ENCODE measurements around the gene DLG5. TPM values are rescaled to one million over a fixed set of nuclear protein-coding genes. Genes with fewer than 3 reads are reported as not detected.
A peak's percentile ranks its signal among the peaks of the same experiment; 100 is the strongest.

DLG5 gene
- polyA plus RNA-seq, 4 donors, result 7.8 to 35.9 (median 11.4) TPM

GRCh38 chr10:77889277-77889903 is 37.2 kb downstream of the DLG5 start:
- Histone ChIP-seq H3K4me3 (ENCODE audit: low read depth in 1 of 3, low read length in 3 of 3) (no peak overlapping the region), H3K27ac (ENCODE audit: low read depth in 1 of 3, low read length in 2 of 3) (peak overlapping the region in 1 of 3 donors; percentile 50), H3K36me3 (ENCODE audit: control insufficient read depth in 3 of 3, insufficient read depth in 2 of 3, low read depth in 1 of 3, low read length in 3 of 3) (peaks cover 0 to 24% (median 0%) of the 10 kb centered on the region in 3 donors), H3K9me3 (ENCODE audit: control insufficient read depth in 2 of 2, insufficient read depth in 1 of 2, low read depth in 1 of 2, low read length in 1 of 2) (no peaks in the 10 kb centered on the region), H3K27me3 (ENCODE audit: control insufficient read depth in 3 of 3, insufficient read depth in 3 of 3, low read length in 3 of 3) (no peaks in the 10 kb centered on the region), H3K4me1 (ENCODE audit: control insufficient read depth in 3 of 3, insufficient read depth in 2 of 3, low read depth in 1 of 3, low read length in 2 of 3) (peaks cover 5 to 36% (median 7%) of the 10 kb centered on the region in 3 donors)
- WGBS, 3 donors, result 23 to 60% (median 40%) methylated on average over 8 of the region's 8 CpGs
- FAIRE-seq, result no peak
- DNase-seq, result peak; percentile 71 to 86

GRCh38 chr10:77888356-77888703 is 38.2 kb downstream of the DLG5 start:
- Histone ChIP-seq H3K9me3 (ENCODE audit: control insufficient read depth in 2 of 2, insufficient read depth in 1 of 2, low read depth in 1 of 2, low read length in 1 of 2) (no peaks in the 10 kb centered on the region), H3K4me1 (ENCODE audit: control insufficient read depth in 3 of 3, insufficient read depth in 2 of 3, low read depth in 1 of 3, low read length in 2 of 3) (peaks cover 5 to 36% (median 7%) of the 10 kb centered on the region in 3 donors), H3K4me3 (ENCODE audit: low read depth in 1 of 3, low read length in 3 of 3) (no peak overlapping the region), H3K27ac (ENCODE audit: low read depth in 1 of 3, low read length in 2 of 3) (peak overlapping the region in 1 of 3 donors; percentile 66), H3K27me3 (ENCODE audit: control insufficient read depth in 3 of 3, insufficient read depth in 3 of 3, low read length in 3 of 3) (no peaks in the 10 kb centered on the region), H3K36me3 (ENCODE audit: control insufficient read depth in 3 of 3, insufficient read depth in 2 of 3, low read depth in 1 of 3, low read length in 3 of 3) (peaks cover 0 to 16% (median 0%) of the 10 kb centered on the region in 3 donors)
- DNase-seq (no peak), FAIRE-seq (no peak)
- WGBS, 3 donors, result 60 to 67% (median 62%) methylated on average over 7 of the region's 7 CpGs

- H3K36me3 ChIP-seq (ENCODE audit: control insufficient read depth in 3 of 3, insufficient read depth in 2 of 3, low read depth in 1 of 3, low read length in 3 of 3), result peaks cover 0 to 14% (median 0%) of the 10 kb centered on the region in 3 donors
- FAIRE-seq, result no peak
- no peaks in the 10 kb centered on the region for H3K27me3 ChIP-seq (ENCODE audit: control insufficient read depth in 3 of 3, insufficient read depth in 3 of 3, low read length in 3 of 3)
- no peak overlapping the region for H3K4me3 ChIP-seq (ENCODE audit: low read depth in 1 of 3, low read length in 3 of 3)
- peak overlapping the region in 2 of 3 donors; percentile 35 to 66 for H3K27ac ChIP-seq (ENCODE audit: low read depth in 1 of 3, low read length in 2 of 3)
- peak; percentile 40 to 61 for DNase-seq
- peaks cover 5 to 36% (median 7%) of the 10 kb centered on the region in 3 donors for H3K4me1 ChIP-seq (ENCODE audit: control insufficient read depth in 3 of 3, insufficient read depth in 2 of 3, low read depth in 1 of 3, low read length in 2 of 3)
- WGBS, 3 donors, result 24 to 36% (median 33%) methylated on average over 11 of the region's 11 CpGs
- H3K9me3 ChIP-seq (ENCODE audit: control insufficient read depth in 2 of 2, insufficient read depth in 1 of 2, low read depth in 1 of 2, low read length in 1 of 2), result no peaks in the 10 kb centered on the region
Measured at GRCh38 chr10:77887631-77888355, 38.8 kb downstream of the DLG5 start.

- no peaks in the 10 kb centered on the region for H3K9me3 ChIP-seq (ENCODE audit: control insufficient read depth in 2 of 2, insufficient read depth in 1 of 2, low read depth in 1 of 2, low read length in 1 of 2)
- H3K27me3 ChIP-seq (ENCODE audit: control insufficient read depth in 3 of 3, insufficient read depth in 3 of 3, low read length in 3 of 3), result no peaks in the 10 kb centered on the region
- H3K4me1 ChIP-seq (ENCODE audit: control insufficient read depth in 3 of 3, insufficient read depth in 2 of 3, low read depth in 1 of 3, low read length in 2 of 3), result peaks cover 5 to 36% (median 7%) of the 10 kb centered on the region in 3 donors
- FAIRE-seq (no peak), DNase-seq (peak in 1 of 2 donors; percentile 57)
- peaks cover 0 to 15% (median 0%) of the 10 kb centered on the region in 3 donors for H3K36me3 ChIP-seq (ENCODE audit: control insufficient read depth in 3 of 3, insufficient read depth in 2 of 3, low read depth in 1 of 3, low read length in 3 of 3)
- peak overlapping the region in 2 of 3 donors; percentile 15 to 40 for H3K27ac ChIP-seq (ENCODE audit: low read depth in 1 of 3, low read length in 2 of 3)
- WGBS, 3 donors, result 71 to 82% (median 80%) methylated on average over 4 of the region's 4 CpGs
- H3K4me3 ChIP-seq (ENCODE audit: low read depth in 1 of 3, low read length in 3 of 3), result no peak overlapping the region
Measured at GRCh38 chr10:77886795-77887355, 39.7 kb downstream of the DLG5 start.

GRCh38 chr10:77884181-77884580 is 42.4 kb downstream of the DLG5 start:
- Histone ChIP-seq H3K4me1 (ENCODE audit: control insufficient read depth in 3 of 3, insufficient read depth in 2 of 3, low read depth in 1 of 3, low read length in 2 of 3) (peaks cover 5 to 21% (median 6%) of the 10 kb centered on the region in 3 donors), H3K36me3 (ENCODE audit: control insufficient read depth in 3 of 3, insufficient read depth in 2 of 3, low read depth in 1 of 3, low read length in 3 of 3) (peaks cover 0 to 23% (median 0%) of the 10 kb centered on the region in 3 donors), H3K4me3 (ENCODE audit: low read depth in 1 of 3, low read length in 3 of 3) (no peak overlapping the region), H3K9me3 (ENCODE audit: control insufficient read depth in 2 of 2, insufficient read depth in 1 of 2, low read depth in 1 of 2, low read length in 1 of 2) (no peaks in the 10 kb centered on the region), H3K27ac (ENCODE audit: low read depth in 1 of 3, low read length in 2 of 3) (no peak overlapping the region), H3K27me3 (ENCODE audit: control insufficient read depth in 3 of 3, insufficient read depth in 3 of 3, low read length in 3 of 3) (no peaks in the 10 kb centered on the region)
- 89 to 94% (median 91%) methylated on average over 7 of the region's 7 CpGs for WGBS, 3 donors
- DNase-seq (no peak), FAIRE-seq (no peak)

- WGBS, 3 donors, result 68 to 84% (median 71%) methylated on average over 4 of the region's 4 CpGs
- H3K9me3 ChIP-seq (ENCODE audit: control insufficient read depth in 2 of 2, insufficient read depth in 1 of 2, low read depth in 1 of 2, low read length in 1 of 2), result no peaks in the 10 kb centered on the region
- no peak overlapping the region for H3K4me3 ChIP-seq (ENCODE audit: low read depth in 1 of 3, low read length in 3 of 3)
- peak in 1 of 2 donors; percentile 37 for DNase-seq
- peaks cover 0 to 40% (median 0%) of the 10 kb centered on the region in 3 donors for H3K36me3 ChIP-seq (ENCODE audit: control insufficient read depth in 3 of 3, insufficient read depth in 2 of 3, low read depth in 1 of 3, low read length in 3 of 3)
- peaks cover 0 to 12% (median 0%) of the 10 kb centered on the region in 3 donors for H3K4me1 ChIP-seq (ENCODE audit: control insufficient read depth in 3 of 3, insufficient read depth in 2 of 3, low read depth in 1 of 3, low read length in 2 of 3)
- no peaks in the 10 kb centered on the region for H3K27me3 ChIP-seq (ENCODE audit: control insufficient read depth in 3 of 3, insufficient read depth in 3 of 3, low read length in 3 of 3)
- H3K27ac ChIP-seq (ENCODE audit: low read depth in 1 of 3, low read length in 2 of 3), result no peak overlapping the region
- FAIRE-seq, result no peak
Measured at GRCh38 chr10:77881636-77882035, 44.9 kb downstream of the DLG5 start.

GRCh38 chr10:77881222-77881621 is 45.3 kb downstream of the DLG5 start:
- DNase-seq, result no peak
- no peak overlapping the region for H3K4me3 ChIP-seq (ENCODE audit: low read depth in 1 of 3, low read length in 3 of 3)
- peaks cover 0 to 40% (median 0%) of the 10 kb centered on the region in 3 donors for H3K36me3 ChIP-seq (ENCODE audit: control insufficient read depth in 3 of 3, insufficient read depth in 2 of 3, low read depth in 1 of 3, low read length in 3 of 3)
- WGBS, 3 donors, result 85 to 90% (median 89%) methylated on average over 3 of the region's 3 CpGs
- H3K27ac ChIP-seq (ENCODE audit: low read depth in 1 of 3, low read length in 2 of 3), result no peak overlapping the region
- FAIRE-seq, result no peak
- peaks cover 0 to 12% (median 0%) of the 10 kb centered on the region in 3 donors for H3K4me1 ChIP-seq (ENCODE audit: control insufficient read depth in 3 of 3, insufficient read depth in 2 of 3, low read depth in 1 of 3, low read length in 2 of 3)
- no peaks in the 10 kb centered on the region for H3K27me3 ChIP-seq (ENCODE audit: control insufficient read depth in 3 of 3, insufficient read depth in 3 of 3, low read length in 3 of 3)
- no peaks in the 10 kb centered on the region for H3K9me3 ChIP-seq (ENCODE audit: control insufficient read depth in 2 of 2, insufficient read depth in 1 of 2, low read depth in 1 of 2, low read length in 1 of 2)

GRCh38 chr10:77879710-77880109 is 46.8 kb downstream of the DLG5 start:
- 85 to 100% (median 99%) methylated on average over 3 of the region's 3 CpGs for WGBS, 3 donors
- Histone ChIP-seq H3K4me1 (ENCODE audit: control insufficient read depth in 3 of 3, insufficient read depth in 2 of 3, low read depth in 1 of 3, low read length in 2 of 3) (peaks cover 0 to 15% (median 0%) of the 10 kb centered on the region in 3 donors), H3K27ac (ENCODE audit: low read depth in 1 of 3, low read length in 2 of 3) (no peak overlapping the region), H3K27me3 (ENCODE audit: control insufficient read depth in 3 of 3, insufficient read depth in 3 of 3, low read length in 3 of 3) (no peaks in the 10 kb centered on the region), H3K36me3 (ENCODE audit: control insufficient read depth in 3 of 3, insufficient read depth in 2 of 3, low read depth in 1 of 3, low read length in 3 of 3) (peaks cover 0 to 44% (median 0%) of the 10 kb centered on the region in 3 donors), H3K9me3 (ENCODE audit: control insufficient read depth in 2 of 2, insufficient read depth in 1 of 2, low read depth in 1 of 2, low read length in 1 of 2) (no peaks in the 10 kb centered on the region), H3K4me3 (ENCODE audit: low read depth in 1 of 3, low read length in 3 of 3) (no peak overlapping the region)
- DNase-seq (no peak), FAIRE-seq (no peak)

All from small intestine (tissue), 7 donors.